HCT116 (cell line): ENCODE measurements around the gene MAN2B2.

ENCODE experiments used
- CTCF ChIP-seq, 3 experiments: fragments of 200-600 bp in 1 of 3; sonication (generic) in 1 of 3; IDR thresholded peaks in 2 of 3; conservative IDR thresholded peaks in 1 of 3; 2 replicates each; pipeline ENCODE4 v1.5.1; 2012 to 2017; ENCODE audit warnings: low read depth in 2 of 3, low read length in 2 of 3, antibody characterized with exemption in 1 of 3, borderline replicate concordance in 1 of 3, control low read depth in 1 of 3, mild to moderate bottlenecking in 1 of 3, mixed read lengths in 1 of 3, mixed run types in 1 of 3, moderate library complexity in 1 of 3; ENCODE audit not compliant: insufficient read depth in 1 of 3
- EZH2phosphoT487 ChIP-seq: fragments of 200-600 bp; IDR thresholded peaks from 2 replicates; pipeline ENCODE4 v1.6.1; 2018; ENCODE audit warnings: antibody characterized with exemption, borderline replicate concordance
- JUND ChIP-seq: IDR thresholded peaks from 2 replicates; pipeline ENCODE4 v1.6.1; 2012
- POLR2A ChIP-seq: IDR thresholded peaks from 2 replicates; pipeline ENCODE4 v1.7.0; 2011; ENCODE audit warnings: borderline replicate concordance; ENCODE audit not compliant: insufficient read depth, insufficient read length; ENCODE audit errors: extremely low read depth
- RAD21 ChIP-seq: IDR thresholded peaks from 2 replicates; pipeline ENCODE4 v1.6.1; 2012; ENCODE audit warnings: low read depth, mild to moderate bottlenecking

- no peak for TF ChIP-seq EZH2phosphoT487
- no peak for TF ChIP-seq CTCF (IDR thresholded peaks at IDR 0.05 in 2 of 3, conservative IDR thresholded peaks at IDR 0.05 in 1 of 3; ENCODE audit: borderline replicate concordance in 1 of 3, insufficient read depth in 1 of 3, low read depth in 2 of 3, low read length in 2 of 3)
- TF ChIP-seq RAD21: no peak
- TF ChIP-seq POLR2A: no peak
- TF ChIP-seq JUND: no peak
These were observed 14.4 kb upstream of the MAN2B2 start for GRCh38 chr4:6560416-6561172.
